Measurements from ENCODE around the gene EMX2. TPM values are rescaled to one million over a fixed set of nuclear protein-coding genes. Genes with fewer than 3 reads are reported as not detected.

Gene EMX2
- polyA plus RNA-seq, 3 donors = not detected

GRCh38 chr10:117541909-117542705 lies 439 bp upstream of the EMX2 start:
- Histone ChIP-seq H3K9me3 (replicated peaks in 1 of 2; ENCODE audit: control insufficient read depth in 1 of 2, insufficient read depth in 1 of 2, low read length in 2 of 2) (peaks cover 0 to 57% of the 10 kb centered on the region in 2 donors), H3K27me3 (ENCODE audit: control insufficient read depth in 2 of 2, insufficient read depth in 2 of 2, low read length in 2 of 2) (peaks cover 78 to 94% of the 10 kb centered on the region in 2 donors), H3K9ac (ENCODE audit: insufficient read depth, low read length, poor library complexity, severe bottlenecking) (no peak overlapping the region), H3K4me2 (replicated peaks; ENCODE audit: extremely low read depth, low read length, poor library complexity, severe bottlenecking) (no peak overlapping the region), H3K4me3 (replicated peaks in 1 of 3; ENCODE audit: low read depth in 2 of 3, low read length in 3 of 3) (no peak overlapping the region), H2AFZ (ENCODE audit: insufficient read depth, low read depth, low read length, poor library complexity, severe bottlenecking) (no peak overlapping the region), H3K36me3 (replicated peaks in 1 of 2; ENCODE audit: control insufficient read depth in 1 of 2, insufficient read depth in 2 of 2, low read length in 2 of 2) (no peaks in the 10 kb centered on the region), H4K20me1 (ENCODE audit: insufficient read depth, low read length) (no peaks in the 10 kb centered on the region), H3K4me1 (ENCODE audit: control insufficient read depth in 1 of 2, insufficient read depth in 2 of 2, low read length in 2 of 2) (peaks cover 0 to 16% of the 10 kb centered on the region in 2 donors), H3K27ac (ENCODE audit: low read depth in 1 of 2, low read length in 2 of 2) (no peak overlapping the region), H3K79me2 (ENCODE audit: insufficient read depth, low read length) (no peaks in the 10 kb centered on the region)
- Mint-ChIP-seq H3K4me3 (peak overlapping the region in 1 of 2 donors; percentile 82), H3K36me3 (peaks cover 0 to 2% of the 10 kb centered on the region in 2 donors), H3K27me3 (ENCODE audit: low read depth in 3 of 3) (peaks cover 93 to 100% (median 96%) of the 10 kb centered on the region in 3 donors), H3K4me1 (peaks cover 20% of the 10 kb centered on the region), H3K9me3 (peaks cover 0 to 17% (median 11%) of the 10 kb centered on the region in 7 donors), H3K27ac (peak overlapping the region in 1 of 7 donors; percentile 50)
- WGBS (ENCODE audit: insufficient coverage) = 2% methylated on average over 54 of the region's 62 CpGs
- DNase-seq = no peak
- no peak for TF ChIP-seq CTCF (IDR thresholded peaks at IDR 0.05)
- intact Hi-C loops (cut with micrococcal nuclease) = no loop called here

- no peaks in the 10 kb centered on the region for H3K79me2 ChIP-seq (ENCODE audit: insufficient read depth, low read length)
- peaks cover 0 to 24% (median 15%) of the 10 kb centered on the region in 7 donors for H3K9me3 Mint-ChIP-seq
- H2AFZ ChIP-seq (ENCODE audit: insufficient read depth, low read depth, low read length, poor library complexity, severe bottlenecking) = no peak overlapping the region
- peaks cover 78 to 95% of the 10 kb centered on the region in 2 donors for H3K27me3 ChIP-seq (ENCODE audit: control insufficient read depth in 2 of 2, insufficient read depth in 2 of 2, low read length in 2 of 2)
- H4K20me1 ChIP-seq (ENCODE audit: insufficient read depth, low read length) = no peaks in the 10 kb centered on the region
- H3K9me3 ChIP-seq (replicated peaks in 1 of 2; ENCODE audit: control insufficient read depth in 1 of 2, insufficient read depth in 1 of 2, low read length in 2 of 2) = peaks cover 0 to 61% of the 10 kb centered on the region in 2 donors
- no peak for TF ChIP-seq CTCF (IDR thresholded peaks at IDR 0.05)
- H3K9ac ChIP-seq (ENCODE audit: insufficient read depth, low read length, poor library complexity, severe bottlenecking) = no peak overlapping the region
- DNase-seq = no peak
- 2% methylated on average over 90 of the region's 90 CpGs for WGBS (ENCODE audit: insufficient coverage)
- peaks cover 94 to 100% (median 98%) of the 10 kb centered on the region in 3 donors for H3K27me3 Mint-ChIP-seq (ENCODE audit: low read depth in 3 of 3)
- H3K36me3 Mint-ChIP-seq = peaks cover 0 to 11% of the 10 kb centered on the region in 2 donors
- no peak overlapping the region for H3K4me3 ChIP-seq (replicated peaks in 1 of 3; ENCODE audit: low read depth in 2 of 3, low read length in 3 of 3)
- peaks cover 20% of the 10 kb centered on the region for H3K4me1 Mint-ChIP-seq
- no peaks in the 10 kb centered on the region for H3K36me3 ChIP-seq (replicated peaks in 1 of 2; ENCODE audit: control insufficient read depth in 1 of 2, insufficient read depth in 2 of 2, low read length in 2 of 2)
- intact Hi-C loops (cut with micrococcal nuclease) = no loop called here
- no peak overlapping the region for H3K27ac Mint-ChIP-seq
- H3K4me3 Mint-ChIP-seq = peak overlapping the region in 1 of 2 donors; percentile 73
- no peak overlapping the region for H3K4me2 ChIP-seq (replicated peaks; ENCODE audit: extremely low read depth, low read length, poor library complexity, severe bottlenecking)
- no peak overlapping the region for H3K27ac ChIP-seq (ENCODE audit: low read depth in 1 of 2, low read length in 2 of 2)
- H3K4me1 ChIP-seq (ENCODE audit: control insufficient read depth in 1 of 2, insufficient read depth in 2 of 2, low read length in 2 of 2) = peaks cover 0 to 10% of the 10 kb centered on the region in 2 donors
These were observed 868 bp downstream of the EMX2 start for GRCh38 chr10:117543225-117544003.

Data from CD14-positive monocyte (primary cell).